Measurements from ENCODE around the gene BCAS4. TPM values are rescaled to one million over a fixed set of nuclear protein-coding genes. Genes with fewer than 3 reads are reported as not detected.
"Not testable (repeated sequence)": the region's sequence is repeated elsewhere in the genome, so short reads cannot be mapped to it uniquely, and the experiment has no call there.

The BCAS4 gene
- total RNA-seq, 1 donor from 2014 or later = 12.9 TPM

DNA sequence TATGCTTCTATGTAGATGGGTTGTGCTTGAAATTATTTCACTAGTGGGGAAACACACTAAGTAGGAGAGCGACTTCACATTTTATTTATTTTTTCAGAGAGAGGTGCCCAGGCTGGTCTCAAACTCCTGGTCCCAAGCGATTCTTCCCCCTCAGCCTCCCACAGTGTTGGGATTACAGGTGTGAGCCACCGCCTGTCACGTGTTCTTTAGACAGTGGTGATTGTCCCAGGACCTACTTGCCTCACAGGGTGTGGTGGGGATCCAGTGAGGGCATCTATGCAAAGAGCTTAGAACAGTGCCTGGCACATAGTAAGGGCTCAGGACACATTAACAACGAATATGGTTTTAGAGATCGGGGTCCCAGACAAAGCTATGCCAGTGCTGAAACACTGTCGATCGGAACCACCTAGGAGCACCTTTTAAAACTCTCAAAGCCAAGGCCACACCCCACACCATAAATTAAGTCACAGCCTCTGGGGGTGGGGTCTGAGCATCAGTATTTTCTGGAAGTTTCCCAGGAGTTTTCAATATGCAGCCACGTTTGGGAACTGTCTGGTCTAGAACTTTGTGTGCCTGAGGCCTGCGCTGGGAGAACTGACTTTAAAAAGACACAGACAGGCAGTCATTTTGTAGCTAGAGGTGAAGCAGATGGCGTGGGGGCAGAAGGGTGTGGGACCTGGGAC lies 4.8 kb upstream of the BCAS4 start:
- peaks cover 38% of the 10 kb centered on the region for H3K4me1 Mint-ChIP-seq
- H3K9me3 Mint-ChIP-seq = no peaks in the 10 kb centered on the region
- no peaks in the 10 kb centered on the region for H3K36me3 Mint-ChIP-seq
- no peak for TF ChIP-seq CTCF (IDR thresholded peaks at IDR 0.05; ENCODE audit: unreplicated experiment)
- no peak for DNase-seq (ENCODE audit: low spot score in 2 of 2, unreplicated experiment in 2 of 2)
- no peaks in the 10 kb centered on the region for H3K27me3 Mint-ChIP-seq (ENCODE audit: low read depth)
- no peak overlapping the region for H3K4me3 Mint-ChIP-seq
- H3K27ac Mint-ChIP-seq = peak overlapping the region; percentile 90

DNA sequence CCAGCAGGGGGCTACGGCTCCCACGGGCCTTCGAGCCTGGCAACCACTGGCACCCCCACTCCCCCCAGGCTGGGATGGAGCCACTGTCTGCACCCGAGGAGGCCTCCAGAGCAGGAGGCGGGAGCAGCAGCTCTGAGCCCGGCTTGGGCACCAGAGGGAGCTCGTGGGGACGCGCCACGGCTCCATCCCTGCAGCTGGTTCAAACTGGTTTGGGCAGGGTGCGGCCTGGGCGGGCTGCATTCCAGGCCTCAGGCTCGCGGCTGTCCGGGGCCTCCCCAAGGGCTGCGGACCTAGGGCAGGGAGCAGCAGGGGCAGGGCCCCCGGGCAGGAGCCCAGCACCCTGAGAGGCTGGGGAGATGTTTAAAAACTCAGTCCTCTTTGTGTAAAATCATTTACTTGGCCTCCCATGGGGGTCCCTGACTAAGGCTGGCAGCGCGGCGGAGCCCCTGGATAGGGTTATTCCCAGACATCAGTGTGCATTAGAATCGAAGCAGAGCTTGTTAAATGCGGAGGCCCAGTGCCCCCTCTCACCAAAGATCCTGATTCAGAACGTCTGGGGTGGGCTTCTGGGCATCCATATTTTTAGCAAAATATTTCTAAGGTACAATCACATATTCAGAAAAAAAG lies 4.1 kb upstream of the BCAS4 start:
- peak; percentile 47 for TF ChIP-seq CTCF (IDR thresholded peaks at IDR 0.05; ENCODE audit: unreplicated experiment)
- Mint-ChIP-seq H3K4me1 (peaks cover 42% of the 10 kb centered on the region), H3K9me3 (no peaks in the 10 kb centered on the region), H3K4me3 (peak overlapping the region; percentile 12), H3K36me3 (no peaks in the 10 kb centered on the region), H3K27me3 (ENCODE audit: low read depth) (no peaks in the 10 kb centered on the region), H3K27ac (peak overlapping the region; percentile 97)
- peak; percentile 72 to 90 for DNase-seq (ENCODE audit: low spot score in 2 of 2, unreplicated experiment in 2 of 2)

DNA sequence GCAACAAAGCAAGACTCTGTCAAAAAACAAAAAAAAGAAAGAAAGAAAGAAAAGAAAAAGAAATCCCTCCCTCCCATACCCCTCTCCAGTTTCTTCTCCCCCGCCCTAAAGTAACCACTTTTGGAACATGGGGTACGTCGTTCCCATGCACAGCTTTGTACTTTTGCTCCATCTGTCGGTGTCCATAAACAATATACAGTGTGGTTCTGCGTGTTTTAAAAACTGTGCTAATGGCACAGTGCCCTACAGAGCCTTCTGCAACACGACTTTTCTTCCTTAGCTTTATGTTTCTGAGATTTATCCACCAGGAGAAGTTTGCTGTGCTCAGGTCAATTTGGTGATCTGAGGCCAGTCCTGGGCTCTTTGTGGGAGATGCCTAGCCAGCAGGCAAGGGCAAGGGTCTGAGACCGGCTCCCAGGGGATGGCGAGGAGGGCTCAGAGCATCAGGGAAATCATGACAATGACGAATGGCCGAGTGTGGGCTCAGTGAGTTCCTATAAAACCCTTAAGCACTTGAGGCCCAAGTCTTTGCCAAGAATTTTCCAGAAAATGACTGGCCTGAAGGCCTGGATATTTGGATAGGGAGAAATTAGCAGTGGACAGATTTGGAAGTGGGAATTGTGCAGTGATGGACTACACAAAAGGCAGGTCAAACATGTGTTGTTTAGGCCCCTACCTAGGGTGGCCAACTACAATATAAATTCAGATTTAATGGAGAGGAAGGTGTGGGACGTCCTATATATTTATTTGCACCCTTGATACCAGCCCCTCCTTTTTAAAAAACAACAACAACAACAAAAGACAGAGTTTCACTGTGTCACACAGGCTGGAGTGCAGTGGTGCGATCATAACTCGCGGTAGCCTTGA lies 1.9 kb upstream of the BCAS4 start:
- Mint-ChIP-seq H3K4me1 (peaks cover 38% of the 10 kb centered on the region), H3K27ac (peak overlapping the region; percentile 90), H3K9me3 (no peaks in the 10 kb centered on the region), H3K4me3 (peak overlapping the region; percentile 31), H3K27me3 (ENCODE audit: low read depth) (no peaks in the 10 kb centered on the region), H3K36me3 (no peaks in the 10 kb centered on the region)
- TF ChIP-seq CTCF (IDR thresholded peaks at IDR 0.05; ENCODE audit: unreplicated experiment) = no peak
- DNase-seq (ENCODE audit: low spot score in 2 of 2, unreplicated experiment in 2 of 2) = no peak

GRCh38 chr20:50793575-50794016 lies 1.3 kb upstream of the BCAS4 start:
- not testable (repeated sequence) for H3K27ac Mint-ChIP-seq; H3K36me3 Mint-ChIP-seq; H3K27me3 Mint-ChIP-seq (ENCODE audit: low read depth); DNase-seq (ENCODE audit: low spot score in 2 of 2, unreplicated experiment in 2 of 2); H3K9me3 Mint-ChIP-seq
- Mint-ChIP-seq H3K4me1 (peaks cover 32% of the 10 kb centered on the region), H3K4me3 (peak overlapping the region; percentile 34)
- TF ChIP-seq CTCF (IDR thresholded peaks at IDR 0.05; ENCODE audit: unreplicated experiment) = peak; percentile 70

DNA sequence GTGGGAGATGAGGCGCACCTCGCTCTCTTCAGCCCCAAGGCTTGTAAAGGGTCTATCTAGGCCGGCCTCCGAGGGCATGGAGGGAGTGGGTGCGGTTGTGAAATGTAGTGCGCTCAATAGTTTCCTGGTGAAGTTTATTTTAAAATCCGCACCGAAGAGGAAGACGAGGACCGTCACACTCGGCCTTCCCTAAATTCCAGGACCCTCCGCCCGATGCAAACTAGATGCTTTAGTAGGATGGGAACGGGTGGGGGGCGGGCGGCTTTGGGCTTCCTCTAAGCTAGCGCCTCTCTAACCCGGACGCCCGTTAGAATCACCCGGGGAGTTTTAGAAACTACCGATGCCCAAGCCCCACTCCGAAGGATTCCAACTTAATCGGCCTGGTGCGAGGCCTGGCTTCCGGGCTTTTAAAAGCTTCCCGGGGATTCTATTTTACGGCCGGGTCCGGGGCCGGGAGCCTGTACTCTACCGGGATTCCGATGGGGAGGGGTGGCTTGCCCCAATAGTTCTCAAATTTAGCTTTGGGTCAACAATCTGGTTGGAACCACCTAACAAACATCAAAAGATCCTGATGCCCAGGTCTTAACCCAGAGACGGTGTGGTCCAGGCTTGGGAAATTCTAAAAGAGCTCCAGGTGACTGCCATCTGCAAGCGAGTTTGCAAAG lies 548 bp upstream of the BCAS4 start:
- Mint-ChIP-seq H3K4me1 (peaks cover 27% of the 10 kb centered on the region), H3K36me3 (no peaks in the 10 kb centered on the region), H3K9me3 (no peaks in the 10 kb centered on the region), H3K4me3 (peak overlapping the region; percentile 56), H3K27me3 (ENCODE audit: low read depth) (no peaks in the 10 kb centered on the region), H3K27ac (no peak overlapping the region)
- no peak for DNase-seq (ENCODE audit: low spot score in 2 of 2, unreplicated experiment in 2 of 2)
- no peak for TF ChIP-seq CTCF (IDR thresholded peaks at IDR 0.05; ENCODE audit: unreplicated experiment)

Measured in mesothelial cell of epicardium (in vitro differentiated cells).